CD14-positive monocyte (primary cell): ENCODE results near the gene FRMD4A. TPM values are rescaled to one million over a fixed set of nuclear protein-coding genes. Genes with fewer than 3 reads are reported as not detected.

Experiments used
- DNase-seq, 3 donors: peaks; one replicate each; pipeline ENCODE4 v3.0.0-alpha.2; 2011 to 2022
- H2AFZ ChIP-seq: 2 replicates; pipeline ENCODE4 v1.6.0; 2012; ENCODE audit warnings: mild to moderate bottlenecking, low read depth, low read length, inconsistent platforms; ENCODE audit not compliant: insufficient read depth, poor library complexity, severe bottlenecking
- H3K27ac ChIP-seq, 2 donors: 1 replicate in 1 of 2; 2 replicates in 1 of 2; pipeline ENCODE4 v1.5.1; 2012 to 2013; ENCODE audit warnings: low read length in 2 of 2, control low read depth in 1 of 2, inconsistent platforms in 1 of 2, low read depth in 1 of 2, mild to moderate bottlenecking in 1 of 2
- H3K27me3 ChIP-seq, 2 donors: one replicate each; pipeline versions ENCODE4 v1.6.0 to v1.6.1; 2011 to 2013; ENCODE audit warnings: low read length in 2 of 2; ENCODE audit not compliant: control insufficient read depth in 2 of 2, insufficient read depth in 2 of 2
- H3K36me3 ChIP-seq, 2 donors: replicated peaks in 1 of 2; 1 replicate in 1 of 2; 2 replicates in 1 of 2; pipeline versions ENCODE4 v1.5.1 to v1.6.1; 2012 to 2013; ENCODE audit warnings: low read length in 2 of 2, control low read depth in 1 of 2, inconsistent platforms in 1 of 2, mild to moderate bottlenecking in 1 of 2; ENCODE audit not compliant: insufficient read depth in 2 of 2, control insufficient read depth in 1 of 2
- H3K4me1 ChIP-seq, 2 donors: 1 replicate in 1 of 2; 2 replicates in 1 of 2; pipeline versions ENCODE4 v1.5.1 to v1.6.1; 2012 to 2013; ENCODE audit warnings: low read length in 2 of 2, control low read depth in 1 of 2, inconsistent platforms in 1 of 2, mild to moderate bottlenecking in 1 of 2, moderate library complexity in 1 of 2; ENCODE audit not compliant: insufficient read depth in 2 of 2, control insufficient read depth in 1 of 2
- H3K4me2 ChIP-seq: replicated peaks from 2 replicates; pipeline ENCODE3; 2012; ENCODE audit warnings: low read length, moderate library complexity, mild to moderate bottlenecking; ENCODE audit not compliant: poor library complexity, severe bottlenecking; ENCODE audit errors: extremely low read depth
- H3K4me3 ChIP-seq, 3 experiments: fragments of 200-600 bp in 1 of 3; sonication (generic) in 1 of 3; replicated peaks in 1 of 3; 1 replicate in 2 of 3; 2 replicates in 1 of 3; pipeline ENCODE4 v1.5.1; 2011 to 2013; ENCODE audit warnings: low read length in 3 of 3, mild to moderate bottlenecking in 3 of 3, control low read depth in 2 of 3, low read depth in 2 of 3, inconsistent platforms in 1 of 3, moderate library complexity in 1 of 3
- H3K79me2 ChIP-seq: 2 replicates; pipeline ENCODE4 v1.6.0; 2012; ENCODE audit warnings: mild to moderate bottlenecking, control low read depth, inconsistent platforms, low read length, moderate library complexity; ENCODE audit not compliant: insufficient read depth
- H3K9ac ChIP-seq: 2 replicates; pipeline ENCODE4 v1.6.0; 2017; ENCODE audit warnings: low read length, mild to moderate bottlenecking; ENCODE audit not compliant: insufficient read depth, poor library complexity, severe bottlenecking
- H3K9me3 ChIP-seq, 2 donors: replicated peaks in 1 of 2; 1 replicate in 1 of 2; 2 replicates in 1 of 2; pipeline versions ENCODE4 v1.5.1 to v1.6.1; 2012 to 2013; ENCODE audit warnings: low read length in 2 of 2, control low read depth in 1 of 2; ENCODE audit not compliant: control insufficient read depth in 1 of 2, insufficient read depth in 1 of 2
- H4K20me1 ChIP-seq: 2 replicates; pipeline ENCODE4 v1.6.0; 2012; ENCODE audit warnings: mild to moderate bottlenecking, low read length, control low read depth, moderate library complexity; ENCODE audit not compliant: insufficient read depth
- H3K27ac Mint-ChIP-seq, 7 donors: one replicate each; pipeline ENCODE4 v1.8.0; 2020; ENCODE audit warnings: mild to moderate bottlenecking in 7 of 7, mixed read lengths in 7 of 7, moderate library complexity in 6 of 7, inconsistent platforms in 2 of 7
- H3K27me3 Mint-ChIP-seq, 3 donors: one replicate each; pipeline ENCODE4 v1.8.0; 2021 to 2022; ENCODE audit warnings: low read depth in 3 of 3, mild to moderate bottlenecking in 3 of 3, mixed read lengths in 3 of 3, moderate library complexity in 3 of 3, inconsistent platforms in 1 of 3
- H3K36me3 Mint-ChIP-seq, 2 donors: one replicate each; pipeline ENCODE4 v1.8.0; 2020; ENCODE audit warnings: mixed read lengths in 2 of 2, inconsistent platforms in 1 of 2, mild to moderate bottlenecking in 1 of 2
- H3K4me1 Mint-ChIP-seq: one replicate; pipeline ENCODE4 v1.8.0; 2020; ENCODE audit warnings: mild to moderate bottlenecking, mixed read lengths
- H3K4me3 Mint-ChIP-seq, 2 donors: one replicate each; pipeline ENCODE4 v1.8.0; 2020; ENCODE audit warnings: mild to moderate bottlenecking in 2 of 2, mixed read lengths in 2 of 2, moderate library complexity in 1 of 2
- H3K9me3 Mint-ChIP-seq, 7 donors: one replicate each; pipeline ENCODE4 v1.8.0; 2020 to 2022; ENCODE audit warnings: mixed read lengths in 7 of 7, mild to moderate bottlenecking in 6 of 7, moderate library complexity in 6 of 7, inconsistent platforms in 2 of 7
- CTCF ChIP-seq: fragments of 200-600 bp; IDR thresholded peaks from one replicate; pipeline ENCODE4 v1.8.0; 2022; ENCODE audit warnings: antibody characterized with exemption, mild to moderate bottlenecking
- WGBS: methylation state at CpG from one replicate; pipeline ENCODE4 v1.1.5; 2013; ENCODE audit warnings: missing lambda C conversion rate; ENCODE audit not compliant: insufficient coverage; 5-methylcytosine and 5-hydroxymethylcytosine counted together
- intact Hi-C, 2 donors: fragments of 100-400 bp; cut with micrococcal nuclease; formaldehyde crosslinking; loops; one replicate each; pipeline versions ENCODE4 v1.15.0 to v1.15.1; 2023
- polyA plus RNA-seq, 3 donors: library from polyadenylated mRNA; depleted of rRNA in 1 of 3; unstranded in 2 of 3; stranded (reverse) in 1 of 3; fragments of 300-500 nt in 2 of 3; fragments of >200 nt in 1 of 3; fragmentation: Illumina TruSeq in 2 of 3; gene quantifications; 1 replicate in 2 of 3; 2 replicates in 1 of 3; pipeline ENCODE4 v1.2.3, GENCODE V29; 2012 to 2021

The FRMD4A gene
- polyA plus RNA-seq, 3 donors = 0.12 TPM; not detected in 2

- Histone ChIP-seq H3K27me3 (peaks cover 2 to 14% of the 10 kb centered on the region in 2 donors), H3K9me3 (no peaks in the 10 kb centered on the region), H2AFZ (no peak overlapping the region), H3K4me1 (no peaks in the 10 kb centered on the region), H3K9ac (no peak overlapping the region), H4K20me1 (no peaks in the 10 kb centered on the region), H3K36me3 (no peaks in the 10 kb centered on the region), H3K4me3 (no peak overlapping the region), H3K79me2 (no peaks in the 10 kb centered on the region), H3K27ac (no peak overlapping the region), H3K4me2 (no peak overlapping the region)
- Mint-ChIP-seq H3K27ac (no peak overlapping the region), H3K9me3 (no peaks in the 10 kb centered on the region), H3K4me3 (no peak overlapping the region), H3K36me3 (no peaks in the 10 kb centered on the region), H3K27me3 (peaks cover 11 to 37% (median 23%) of the 10 kb centered on the region in 3 donors), H3K4me1 (no peaks in the 10 kb centered on the region)
- intact Hi-C loops = no loop called here
- TF ChIP-seq CTCF = no peak
- no CpG with 5 or more reads among the region's 2 CpGs for WGBS
- no peak for DNase-seq
These were observed 2.9 kb upstream of the FRMD4A start for GRCh38 chr10:14333606-14334005.

DNA sequence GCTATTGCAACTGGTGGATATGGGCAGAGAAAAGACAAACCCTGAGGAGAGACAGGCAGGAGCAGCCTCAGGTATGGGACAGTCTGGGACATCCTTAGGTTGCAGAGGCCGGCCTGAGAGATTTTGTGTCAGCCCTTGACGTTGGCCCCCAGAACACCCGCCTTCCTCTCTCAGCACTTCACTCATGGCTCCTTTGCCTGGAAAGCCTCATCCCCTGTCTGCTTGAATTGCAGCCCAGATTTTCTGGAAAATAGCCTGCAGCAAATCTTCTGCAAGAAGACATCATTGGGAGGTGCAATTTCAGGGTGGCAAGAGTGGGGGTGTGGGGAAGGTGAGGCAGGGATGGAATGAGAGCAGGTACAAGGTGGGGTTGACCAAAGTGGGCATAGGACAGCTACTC is 2.2 kb upstream of the FRMD4A start:
- H3K4me2 ChIP-seq = no peak overlapping the region
- WGBS = 92% methylated on average over 2 of the region's 3 CpGs
- no peaks in the 10 kb centered on the region for H3K4me1 ChIP-seq
- intact Hi-C loops = no loop called here
- TF ChIP-seq CTCF = no peak
- Mint-ChIP-seq H3K9me3 (no peaks in the 10 kb centered on the region), H3K4me1 (no peaks in the 10 kb centered on the region), H3K27ac (peak overlapping the region in 1 of 7 donors; percentile 37), H3K36me3 (no peaks in the 10 kb centered on the region), H3K4me3 (no peak overlapping the region), H3K27me3 (peaks cover 14 to 35% (median 24%) of the 10 kb centered on the region in 3 donors)
- H3K9me3 ChIP-seq = no peaks in the 10 kb centered on the region
- H3K27ac ChIP-seq = no peak overlapping the region
- DNase-seq = no peak
- no peaks in the 10 kb centered on the region for H4K20me1 ChIP-seq
- no peak overlapping the region for H3K4me3 ChIP-seq
- no peak overlapping the region for H3K9ac ChIP-seq
- H2AFZ ChIP-seq = no peak overlapping the region
- no peaks in the 10 kb centered on the region for H3K79me2 ChIP-seq
- H3K36me3 ChIP-seq = no peaks in the 10 kb centered on the region
- H3K27me3 ChIP-seq = peaks cover 3 to 14% of the 10 kb centered on the region in 2 donors
